Mesendoderm (in vitro differentiated cells): Measurements from ENCODE around the gene CFAP57.
"Not testable (repeated sequence)": the region's sequence is repeated elsewhere in the genome, so short reads cannot be mapped to it uniquely, and the experiment has no call there.

Experiments used
- DNase-seq: peaks from one replicate; pipeline ENCODE4 v3.0.0; 2013
- H2AK5ac ChIP-seq: 2 replicates; pipeline ENCODE4 v1.6.1; 2013; ENCODE audit warnings: low read length, inconsistent platforms
- H2BK120ac ChIP-seq: 2 replicates; pipeline ENCODE4 v1.6.1; 2013; ENCODE audit warnings: low read depth, mild to moderate bottlenecking, low read length, moderate library complexity, mixed read lengths
- H2BK15ac ChIP-seq: replicated peaks from 2 replicates; pipeline ENCODE4 v1.6.1; 2013; ENCODE audit warnings: low read depth, mild to moderate bottlenecking, moderate library complexity
- H2BK5ac ChIP-seq: 2 replicates; pipeline ENCODE4 v1.6.1; 2013; ENCODE audit warnings: low read length, inconsistent platforms
- H3K18ac ChIP-seq: 2 replicates; pipeline ENCODE4 v1.6.1; 2013; ENCODE audit warnings: mild to moderate bottlenecking, low read length, mixed read lengths
- H3K23ac ChIP-seq: one replicate; pipeline ENCODE4 v1.6.1; 2013; ENCODE audit warnings: low read length
- H3K27ac ChIP-seq: 2 replicates; pipeline ENCODE4 v1.5.1; 2013; ENCODE audit warnings: low read depth, mild to moderate bottlenecking, inconsistent platforms, low read length, moderate library complexity
- H3K27me3 ChIP-seq: 2 replicates; pipeline ENCODE4 v1.6.1; 2013; ENCODE audit warnings: low read length, control low read depth, mild to moderate bottlenecking, inconsistent platforms; ENCODE audit not compliant: insufficient read depth, poor library complexity
- H3K36me3 ChIP-seq: 2 replicates; pipeline ENCODE4 v1.6.1; 2013; ENCODE audit warnings: low read length, inconsistent platforms; ENCODE audit not compliant: control insufficient read depth, insufficient read depth
- H3K4ac ChIP-seq: one replicate; pipeline ENCODE4 v1.6.1; 2013; ENCODE audit warnings: low read depth, mild to moderate bottlenecking, low read length, moderate library complexity
- H3K4me1 ChIP-seq: 2 replicates; pipeline ENCODE4 v1.6.1; 2013; ENCODE audit warnings: low read depth, low read length, inconsistent platforms; ENCODE audit not compliant: control insufficient read depth
- H3K4me2 ChIP-seq: 2 replicates; pipeline ENCODE4 v1.6.1; 2013; ENCODE audit warnings: low read length
- H3K4me3 ChIP-seq: 2 replicates; pipeline ENCODE4 v1.5.1; 2013; ENCODE audit warnings: mild to moderate bottlenecking, low read length
- H3K56ac ChIP-seq: one replicate; pipeline ENCODE4 v1.6.1; 2013; ENCODE audit warnings: low read length
- H3K79me1 ChIP-seq: 2 replicates; pipeline ENCODE4 v1.6.1; 2013; ENCODE audit warnings: low read length, inconsistent platforms
- H3K79me2 ChIP-seq: 2 replicates; pipeline ENCODE4 v1.6.1; 2013; ENCODE audit warnings: mild to moderate bottlenecking, low read length; ENCODE audit not compliant: control insufficient read depth, insufficient read depth
- H3K9ac ChIP-seq: 2 replicates; pipeline ENCODE4 v1.6.1; 2013; ENCODE audit warnings: low read length, inconsistent platforms
- H4K5ac ChIP-seq: one replicate; pipeline ENCODE4 v1.6.1; 2013; ENCODE audit warnings: low read length
- H4K8ac ChIP-seq: one replicate; pipeline ENCODE4 v1.6.1; 2013; ENCODE audit warnings: low read depth, mild to moderate bottlenecking, control low read depth, low read length, moderate library complexity
- WGBS: extraction: QIAGEN DNeasy Blood & Tissue Kit; methylation state at CpG from one replicate; pipeline ENCODE4 v1.1.7; 2013; ENCODE audit warnings: low lambda C conversion rate, missing lambda C conversion rate; ENCODE audit not compliant: insufficient coverage; ENCODE audit errors: extremely low coverage; 5-methylcytosine and 5-hydroxymethylcytosine counted together

The CFAP57 gene

DNA sequence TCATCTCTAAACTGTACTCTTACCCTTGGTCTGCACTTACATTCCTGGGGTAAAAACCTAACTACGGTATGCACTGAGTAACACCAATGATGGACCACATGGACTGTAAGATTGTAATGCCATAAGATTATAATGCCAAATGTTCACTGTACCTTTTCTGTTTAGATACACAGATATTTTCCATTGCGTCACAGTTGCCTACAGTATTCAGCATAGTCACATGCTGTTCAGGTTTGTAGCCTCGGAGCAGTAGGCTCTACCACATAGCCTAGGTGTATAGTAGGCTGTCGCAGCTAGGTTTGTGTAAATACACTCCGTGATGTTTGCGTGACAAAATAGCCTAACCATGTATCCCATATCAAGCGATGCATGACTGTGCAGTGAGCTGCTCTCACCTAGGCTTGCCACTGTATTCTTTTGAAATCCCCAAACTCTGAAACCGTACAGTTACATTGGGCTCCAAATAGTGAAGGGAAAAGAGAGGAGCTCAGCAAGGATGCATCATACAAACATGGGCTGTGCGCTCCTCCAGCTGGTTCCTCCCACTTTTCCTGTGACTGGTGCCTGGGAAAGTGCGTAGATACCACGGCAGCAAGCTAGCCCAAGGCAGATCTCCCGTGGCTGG is 35.2 kb downstream of the CFAP57 start:
- Histone ChIP-seq H2BK5ac (peak overlapping the region; percentile 98), H2AK5ac (peak overlapping the region; percentile 99), H3K79me1 (no peaks in the 10 kb centered on the region), H2BK15ac (no peak overlapping the region), H3K36me3 (no peaks in the 10 kb centered on the region), H3K18ac (peak overlapping the region; percentile 3), H3K4me1 (peaks cover 14% of the 10 kb centered on the region), H2BK120ac (peak overlapping the region; percentile 48), H3K79me2 (no peaks in the 10 kb centered on the region), H3K56ac (peak overlapping the region; percentile 86), H3K4ac (peak overlapping the region; percentile 92), H3K4me3 (no peak overlapping the region), H4K8ac (no peak overlapping the region), H3K9ac (peak overlapping the region; percentile 28), H3K23ac (peak overlapping the region; percentile 29), H3K27ac (peak overlapping the region; percentile 90), H4K5ac (peak overlapping the region; percentile 94), H3K27me3 (no peaks in the 10 kb centered on the region), H3K4me2 (no peak overlapping the region)
- DNase-seq: peak; percentile 46
- WGBS: no CpG with 5 or more reads among the region's 12 CpGs

DNA sequence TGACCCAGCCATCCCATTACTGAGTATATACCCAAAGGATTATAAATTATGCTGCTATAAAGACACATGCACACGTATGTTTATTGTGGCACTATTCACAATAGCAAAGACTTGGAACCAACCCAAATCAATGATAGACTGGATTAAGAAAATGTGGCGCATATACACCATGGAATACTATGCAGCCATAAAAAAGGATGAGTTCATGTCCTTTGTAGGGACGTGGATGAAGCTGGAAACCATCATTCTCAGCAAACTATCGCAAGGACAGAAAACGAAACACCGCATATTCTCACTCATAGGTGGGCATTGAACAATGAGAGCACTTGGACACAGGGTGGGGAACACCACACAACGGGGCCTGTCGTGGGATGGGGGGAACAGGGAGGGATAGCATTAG is 36.1 kb downstream of the CFAP57 start:
- not testable (repeated sequence) for H3K27ac ChIP-seq, H2BK120ac ChIP-seq, H2BK5ac ChIP-seq, H3K56ac ChIP-seq, H3K27me3 ChIP-seq, H2AK5ac ChIP-seq, H3K4me2 ChIP-seq, H3K4ac ChIP-seq, DNase-seq, H3K79me1 ChIP-seq, H4K8ac ChIP-seq, H3K9ac ChIP-seq, H3K18ac ChIP-seq, H4K5ac ChIP-seq, H3K4me3 ChIP-seq, H2BK15ac ChIP-seq, H3K36me3 ChIP-seq, H3K23ac ChIP-seq, H3K79me2 ChIP-seq
- peaks cover 14% of the 10 kb centered on the region for H3K4me1 ChIP-seq
- WGBS: no CpG with 5 or more reads among the region's 8 CpGs

DNA sequence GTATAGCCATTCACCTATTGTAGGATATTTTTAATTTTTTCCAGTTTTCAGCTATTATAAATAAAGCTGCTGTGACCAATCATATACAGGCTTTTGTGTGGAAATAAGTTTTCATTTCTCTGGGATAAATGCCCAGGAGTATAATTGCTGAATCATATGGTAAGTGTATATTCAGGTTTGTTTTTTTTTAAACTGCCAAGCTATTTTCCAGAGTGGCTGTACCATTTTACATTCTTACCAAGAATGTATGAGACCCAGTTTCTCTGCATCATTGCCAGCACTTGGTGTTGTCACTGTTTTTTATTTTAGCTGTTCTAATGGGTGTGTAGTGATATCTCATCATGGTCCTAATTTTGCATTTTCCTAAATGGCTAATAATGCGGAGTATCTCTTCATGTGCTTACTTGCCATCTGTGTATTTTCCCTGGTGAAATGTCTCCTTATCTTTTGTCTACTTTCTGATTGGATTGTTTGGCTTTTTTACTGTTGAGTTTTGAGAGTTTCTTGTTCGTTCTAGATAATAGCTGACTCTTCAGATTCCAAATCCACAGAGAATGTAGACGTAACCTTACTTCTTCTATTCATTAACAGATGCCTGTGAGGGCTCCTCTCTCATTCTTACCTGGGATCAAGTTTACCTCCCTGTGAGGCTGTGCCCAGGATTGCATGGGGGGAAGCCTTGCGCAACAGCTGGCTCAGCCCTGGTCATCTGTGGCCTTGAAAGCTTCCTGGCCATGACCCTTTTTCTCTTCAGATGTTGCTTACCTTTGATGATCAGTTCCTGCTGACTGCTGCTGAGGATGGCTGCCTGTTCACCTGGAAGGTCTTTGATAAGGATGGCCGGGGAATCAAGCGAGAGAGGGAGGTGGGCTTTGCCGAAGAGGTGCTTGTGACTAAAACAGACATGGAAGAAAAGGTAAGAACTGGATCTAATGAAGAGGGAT is 42.6 kb downstream of the CFAP57 start:
- H3K4me1 ChIP-seq: no peaks in the 10 kb centered on the region
- H3K79me2 ChIP-seq: no peaks in the 10 kb centered on the region
- DNase-seq: no peak
- H4K5ac ChIP-seq: no peak overlapping the region
- H2BK120ac ChIP-seq: no peak overlapping the region
- no peaks in the 10 kb centered on the region for H3K27me3 ChIP-seq
- no peak overlapping the region for H2AK5ac ChIP-seq
- H3K27ac ChIP-seq: no peak overlapping the region
- no peak overlapping the region for H3K4me2 ChIP-seq
- no peak overlapping the region for H3K4ac ChIP-seq
- no peaks in the 10 kb centered on the region for H3K79me1 ChIP-seq
- H4K8ac ChIP-seq: no peak overlapping the region
- H3K9ac ChIP-seq: no peak overlapping the region
- no CpG with 5 or more reads among the region's 7 CpGs for WGBS
- no peak overlapping the region for H3K4me3 ChIP-seq
- H3K36me3 ChIP-seq: no peaks in the 10 kb centered on the region
- H3K18ac ChIP-seq: no peak overlapping the region
- no peak overlapping the region for H2BK15ac ChIP-seq
- H3K23ac ChIP-seq: no peak overlapping the region
- H3K56ac ChIP-seq: no peak overlapping the region
- no peak overlapping the region for H2BK5ac ChIP-seq

DNA sequence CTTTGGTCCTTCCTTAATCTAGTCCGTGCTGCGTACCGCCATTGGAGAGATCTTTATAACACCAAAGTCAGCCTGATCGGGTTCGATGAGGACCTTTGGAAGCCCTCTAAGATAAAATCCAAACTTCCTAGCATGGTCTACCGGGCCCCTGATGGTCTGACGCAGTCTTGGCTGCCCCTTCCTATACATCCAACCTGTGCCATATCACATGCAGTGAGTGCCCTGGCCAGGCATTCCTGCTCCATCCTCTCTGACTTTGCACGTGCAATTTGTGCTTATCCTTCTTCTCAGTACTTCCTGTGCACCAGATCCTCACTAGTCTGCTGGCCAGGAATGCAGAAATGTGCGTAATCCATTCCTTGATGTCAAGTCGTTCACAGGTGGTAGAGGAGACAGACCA is 45.6 kb downstream of the CFAP57 start:
- Histone ChIP-seq H2BK5ac (no peak overlapping the region), H3K18ac (no peak overlapping the region), H3K4ac (no peak overlapping the region), H3K23ac (no peak overlapping the region), H2BK120ac (no peak overlapping the region), H2AK5ac (no peak overlapping the region), H3K36me3 (no peaks in the 10 kb centered on the region), H3K79me2 (no peaks in the 10 kb centered on the region), H3K79me1 (no peaks in the 10 kb centered on the region), H4K5ac (no peak overlapping the region), H3K9ac (no peak overlapping the region), H3K4me1 (no peaks in the 10 kb centered on the region), H3K56ac (no peak overlapping the region), H3K27me3 (no peaks in the 10 kb centered on the region), H3K4me3 (no peak overlapping the region), H2BK15ac (no peak overlapping the region), H3K27ac (no peak overlapping the region), H4K8ac (no peak overlapping the region), H3K4me2 (no peak overlapping the region)
- DNase-seq: no peak
- WGBS: no CpG with 5 or more reads among the region's 10 CpGs

DNA sequence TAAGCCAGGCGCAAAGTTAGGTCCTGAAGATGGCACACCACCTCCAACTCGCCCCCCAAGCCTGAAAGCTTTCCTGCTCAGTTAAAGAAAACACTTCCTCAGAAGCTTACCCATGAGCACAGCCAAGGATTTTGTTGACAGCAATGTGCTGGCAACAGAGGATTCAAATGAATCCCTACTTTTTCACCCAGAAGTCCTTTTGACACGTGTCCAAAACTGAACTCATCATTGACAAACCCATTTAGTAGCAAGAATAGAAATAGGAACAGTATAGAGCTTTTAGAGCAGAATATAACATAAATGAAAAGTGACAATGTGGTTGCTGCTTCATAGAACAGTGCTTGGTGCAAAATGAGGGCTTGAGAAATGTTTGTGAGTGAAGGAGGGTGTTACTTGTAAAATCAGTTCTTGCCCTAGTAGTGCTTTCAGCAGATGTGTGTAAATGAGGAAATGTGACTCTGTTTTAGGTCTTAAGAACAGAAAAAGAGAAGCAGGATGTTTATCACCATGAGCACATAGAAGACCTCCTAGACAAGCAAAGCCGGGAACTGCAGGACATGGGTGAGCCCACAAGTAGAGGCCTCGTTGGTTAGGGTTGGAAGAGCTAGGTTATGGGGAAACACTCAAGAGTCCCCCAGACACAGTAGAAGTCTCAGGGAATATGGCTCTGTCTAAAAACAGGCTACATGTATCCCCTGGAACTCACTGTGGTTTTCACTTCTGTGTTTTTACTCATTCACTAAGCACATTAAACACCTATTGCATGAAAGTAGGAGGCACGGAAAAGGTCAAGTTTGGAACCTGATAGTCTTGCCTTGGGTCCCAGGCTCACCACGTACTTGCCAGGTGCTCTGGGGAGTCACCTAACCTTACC is 49.0 kb downstream of the CFAP57 start:
- H3K9ac ChIP-seq: no peak overlapping the region
- H3K23ac ChIP-seq: no peak overlapping the region
- H3K18ac ChIP-seq: no peak overlapping the region
- no peaks in the 10 kb centered on the region for H3K36me3 ChIP-seq
- H3K27me3 ChIP-seq: no peaks in the 10 kb centered on the region
- no peak overlapping the region for H2AK5ac ChIP-seq
- no CpG with 5 or more reads among the region's 7 CpGs for WGBS
- H4K8ac ChIP-seq: no peak overlapping the region
- no peaks in the 10 kb centered on the region for H3K79me2 ChIP-seq
- no peak overlapping the region for H2BK5ac ChIP-seq
- no peak overlapping the region for H3K56ac ChIP-seq
- H4K5ac ChIP-seq: no peak overlapping the region
- H3K4me2 ChIP-seq: no peak overlapping the region
- no peak overlapping the region for H2BK120ac ChIP-seq
- H3K79me1 ChIP-seq: no peaks in the 10 kb centered on the region
- no peak overlapping the region for H2BK15ac ChIP-seq
- no peaks in the 10 kb centered on the region for H3K4me1 ChIP-seq
- H3K27ac ChIP-seq: no peak overlapping the region
- DNase-seq: no peak
- no peak overlapping the region for H3K4me3 ChIP-seq
- no peak overlapping the region for H3K4ac ChIP-seq
